ENCODE data around the gene SRC.

SRC gene

GRCh38 chr20:37382482-37383120 lies 36.7 kb downstream of the SRC start:
- no peak for DNase-seq (ENCODE audit: low read depth in 2 of 2)

- no peak for DNase-seq (ENCODE audit: low read depth in 2 of 2)
These were observed 37.5 kb downstream of the SRC start for GRCh38 chr20:37383229-37383989.

GRCh38 chr20:37384683-37385174 lies 38.8 kb downstream of the SRC start:
- DNase-seq (ENCODE audit: low read depth in 2 of 2) = no peak

GRCh38 chr20:37385176-37385575 lies 39.2 kb downstream of the SRC start:
- DNase-seq (ENCODE audit: low read depth in 2 of 2) = no peak

- no peak for DNase-seq (ENCODE audit: low read depth in 2 of 2)
These were observed 39.9 kb downstream of the SRC start for GRCh38 chr20:37385659-37386504.

- no peak for DNase-seq (ENCODE audit: low read depth in 2 of 2)
These were observed 40.7 kb downstream of the SRC start for GRCh38 chr20:37386505-37387251.

- no peak for DNase-seq (ENCODE audit: low read depth in 2 of 2)
These were observed 41.8 kb downstream of the SRC start for GRCh38 chr20:37387519-37388269.

GRCh38 chr20:37388831-37389230 lies 42.9 kb downstream of the SRC start:
- no peak for DNase-seq (ENCODE audit: low read depth in 2 of 2)

GRCh38 chr20:37389241-37389747 lies 43.4 kb downstream of the SRC start:
- no peak for DNase-seq (ENCODE audit: low read depth in 2 of 2)

- no peak for DNase-seq (ENCODE audit: low read depth in 2 of 2)
These were observed 43.9 kb downstream of the SRC start for GRCh38 chr20:37389844-37390275.

GRCh38 chr20:37390503-37390890 lies 44.6 kb downstream of the SRC start:
- DNase-seq (ENCODE audit: low read depth in 2 of 2) = no peak

- DNase-seq (ENCODE audit: low read depth in 2 of 2) = no peak
These were observed 45.1 kb downstream of the SRC start for GRCh38 chr20:37390891-37391525.

GRCh38 chr20:37392441-37393195 lies 46.7 kb downstream of the SRC start:
- no peak for DNase-seq (ENCODE audit: low read depth in 2 of 2)

- no peak for DNase-seq (ENCODE audit: low read depth in 2 of 2)
These were observed 47.4 kb downstream of the SRC start for GRCh38 chr20:37393196-37393862.

GRCh38 chr20:37393863-37394542 lies 48.1 kb downstream of the SRC start:
- no peak for DNase-seq (ENCODE audit: low read depth in 2 of 2)

- no peak for DNase-seq (ENCODE audit: low read depth in 2 of 2)
These were observed 48.8 kb downstream of the SRC start for GRCh38 chr20:37394543-37395409.

GRCh38 chr20:37395410-37395797 lies 49.5 kb downstream of the SRC start:
- no peak for DNase-seq (ENCODE audit: low read depth in 2 of 2)

All from fibroblast of skin of left biceps (primary cell).